GM21447 (cell line): ENCODE results near the gene GLRX3.

Experiments
- ATAC-seq: cut with Tn5 transposase; IDR thresholded peaks from one replicate; pipeline ENCODE4 v1.9.1; 2021; ENCODE audit not compliant: unreplicated experiment

The GLRX3 gene

DNA sequence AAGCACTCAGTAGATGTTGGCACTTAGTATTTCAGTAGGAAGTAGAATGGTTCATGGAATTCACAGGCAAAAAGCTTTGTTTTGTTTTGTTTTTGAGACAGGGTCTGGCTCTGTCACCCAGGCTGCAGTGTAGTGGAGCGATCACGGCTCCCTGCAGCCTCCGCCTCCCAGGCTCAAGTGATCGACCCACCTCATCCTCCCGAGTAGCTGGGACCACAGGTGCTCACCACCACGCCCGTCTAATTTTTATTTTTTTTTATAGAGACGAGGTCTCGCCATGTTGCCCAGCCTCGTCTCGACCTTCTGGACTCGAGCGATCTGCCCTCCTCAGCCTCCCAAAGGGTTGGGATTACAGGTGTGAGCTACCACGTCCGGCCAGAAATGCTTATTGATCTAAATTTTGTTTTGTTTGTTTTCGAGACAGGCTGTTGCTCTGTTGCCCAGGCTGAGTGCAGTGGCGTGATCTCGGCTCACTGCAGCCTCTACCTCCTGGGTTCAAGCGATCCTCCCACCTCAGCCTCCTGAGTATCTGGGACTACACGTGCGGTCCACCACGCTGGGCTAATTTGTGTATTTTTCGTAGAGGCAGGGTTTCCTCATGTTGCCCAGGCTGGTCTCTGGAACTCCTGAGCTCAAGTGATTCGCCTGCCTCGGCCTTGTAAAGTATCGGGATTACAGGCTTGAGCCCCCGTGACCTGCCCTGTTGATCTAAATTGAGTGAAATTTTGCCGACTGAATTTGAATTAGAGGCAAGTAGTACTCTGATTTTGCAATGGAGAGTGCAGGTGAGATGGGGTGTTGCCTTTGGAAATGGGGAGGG, 1.7 kb downstream of the GLRX3 start:
- ATAC-seq: no peak

DNA sequence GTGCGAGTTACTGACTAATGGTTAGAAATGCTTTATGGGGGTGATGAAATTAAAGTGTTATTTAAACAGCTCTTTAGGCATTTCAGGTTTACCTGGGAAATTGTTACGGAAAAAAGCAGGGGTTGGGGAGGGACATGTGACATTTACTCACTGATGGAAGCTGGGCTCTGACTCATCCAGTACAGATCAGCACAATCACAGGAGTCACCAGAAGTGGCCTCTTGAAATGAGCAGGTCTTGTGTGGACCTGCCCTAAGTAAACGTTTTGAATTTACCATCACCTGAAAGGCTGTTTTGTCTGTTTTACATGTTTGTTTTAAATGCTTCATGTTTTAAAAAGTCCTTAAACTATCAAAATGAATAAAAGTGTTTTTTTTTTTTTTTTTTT, 2.3 kb downstream of the GLRX3 start:
- ATAC-seq: no peak

DNA sequence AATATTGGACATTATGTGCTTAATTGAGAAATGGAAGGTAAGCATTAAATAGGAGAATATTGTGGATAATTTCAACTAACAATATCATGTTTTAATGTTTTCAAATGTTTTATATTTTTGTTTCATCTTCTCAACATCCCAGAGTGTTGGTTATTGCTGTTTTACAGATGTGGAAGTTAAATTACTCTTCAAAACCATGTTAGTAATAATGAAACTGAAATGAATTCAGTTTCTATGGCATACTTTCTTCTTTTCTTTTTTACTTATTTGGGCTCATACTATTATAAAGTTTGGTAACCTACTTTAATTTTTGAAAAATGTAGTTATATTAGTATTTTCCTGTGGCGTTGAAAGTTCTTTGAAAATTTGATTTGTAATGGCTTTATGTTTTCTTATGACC, 4.2 kb downstream of the GLRX3 start:
- no peak for ATAC-seq

DNA sequence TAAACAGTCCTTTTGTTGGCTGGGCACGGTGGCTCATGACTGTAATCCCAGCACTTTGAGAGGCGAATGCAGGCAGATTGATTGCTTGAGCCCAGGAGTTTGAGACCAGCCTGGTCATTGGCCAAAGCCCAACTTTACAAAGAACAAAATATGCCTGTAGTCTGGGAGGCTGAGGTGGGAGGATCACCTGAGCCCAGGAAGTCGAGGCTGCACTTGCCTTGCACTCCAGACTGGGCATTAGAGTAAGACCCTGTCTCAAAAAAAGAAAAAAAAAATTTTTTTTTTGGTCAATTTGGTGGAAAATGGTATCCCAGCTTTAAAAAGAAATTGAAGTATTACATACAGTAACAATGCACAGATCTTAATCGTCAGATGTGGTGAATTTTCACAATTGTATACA, 4.8 kb downstream of the GLRX3 start:
- ATAC-seq: no peak

GRCh38 chr10:130141460-130141859, 5.3 kb downstream of the GLRX3 start:
- ATAC-seq: peak; percentile 25

DNA sequence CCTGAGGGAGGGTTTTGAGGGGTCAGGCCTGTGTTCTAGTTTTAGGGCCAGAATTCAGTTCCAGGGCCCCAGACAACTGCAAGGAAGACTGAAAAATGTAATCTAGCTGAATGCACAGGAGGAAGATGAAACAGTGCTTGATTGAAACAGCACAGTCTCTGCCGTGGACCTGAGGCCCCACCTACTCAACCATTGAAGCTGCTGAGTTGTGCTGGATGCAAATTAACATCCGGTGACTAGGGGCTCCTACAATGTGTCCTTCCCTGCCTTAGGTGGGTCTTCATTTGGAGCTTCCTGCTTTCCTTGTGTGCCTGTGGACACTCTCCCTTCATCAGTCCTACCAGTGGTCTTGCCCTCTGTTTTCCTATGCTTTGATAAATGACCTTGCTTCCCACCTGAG, 5.7 kb downstream of the GLRX3 start:
- ATAC-seq: peak; percentile 88

DNA sequence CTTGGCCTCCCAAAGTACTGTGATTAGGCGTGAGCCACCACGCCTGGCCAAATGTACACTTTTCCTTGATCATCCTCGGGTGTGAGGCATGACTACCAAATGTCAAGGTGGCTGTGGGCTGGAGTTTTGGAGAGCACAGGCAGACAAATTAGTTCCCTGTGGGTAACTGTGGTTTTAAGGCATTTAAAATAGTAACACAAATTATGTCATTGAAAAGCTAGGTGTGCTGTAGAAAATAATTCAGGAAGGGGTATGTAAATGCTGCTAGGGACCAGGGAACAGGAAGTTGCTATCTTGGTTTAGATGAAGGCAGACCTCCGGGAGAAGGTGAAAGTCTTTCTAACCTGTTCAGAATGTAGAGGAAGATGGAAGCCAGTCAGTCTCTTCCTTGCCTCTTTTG, 9.9 kb downstream of the GLRX3 start:
- no peak for ATAC-seq

DNA sequence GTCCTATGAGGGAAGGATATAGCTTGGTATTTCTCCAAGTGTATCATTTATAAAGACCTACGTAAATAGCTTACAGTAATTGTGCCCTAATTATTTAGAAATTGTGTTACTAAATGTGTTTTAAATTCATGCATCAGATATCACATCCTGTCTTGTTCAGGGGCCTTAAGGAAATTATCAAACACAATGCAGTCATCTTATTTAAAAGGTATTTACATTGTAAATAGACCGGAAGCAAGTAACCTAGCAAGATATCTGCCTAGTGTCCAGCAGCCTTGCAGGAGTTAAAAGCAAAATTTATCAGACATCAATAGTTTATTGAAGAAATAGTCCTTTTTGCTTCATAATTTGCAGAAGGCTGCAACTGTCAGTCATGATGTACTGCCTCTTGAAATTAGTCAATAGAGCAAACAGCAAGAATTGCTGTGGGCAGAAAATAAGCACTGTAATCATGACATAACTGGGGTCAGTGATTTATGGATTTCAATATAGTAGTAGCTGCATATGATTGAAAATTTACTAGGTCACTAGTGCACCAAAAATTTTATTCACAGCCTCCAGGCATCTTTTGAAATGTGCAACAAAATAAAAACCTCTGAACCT, 23.1 kb downstream of the GLRX3 start:
- no peak for ATAC-seq

DNA sequence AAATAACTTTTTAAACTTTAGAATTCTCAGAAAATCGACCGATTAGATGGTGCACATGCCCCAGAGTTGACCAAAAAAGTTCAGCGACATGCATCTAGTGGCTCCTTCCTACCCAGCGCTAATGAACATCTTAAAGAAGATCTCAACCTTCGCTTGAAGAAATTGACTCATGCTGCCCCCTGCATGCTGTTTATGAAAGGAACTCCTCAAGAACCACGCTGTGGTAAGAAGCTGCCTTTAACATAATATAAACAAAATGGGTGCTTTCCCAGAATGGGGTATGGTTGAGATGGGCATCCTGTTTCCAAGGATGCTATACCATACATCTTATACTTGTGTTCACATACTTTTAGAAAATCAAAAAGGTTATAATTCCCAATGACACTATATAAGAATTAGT, 24.6 kb downstream of the GLRX3 start:
- peak; percentile 70 for ATAC-seq

- no peak for ATAC-seq
Measured at GRCh38 chr10:130161331-130161730, 25.1 kb downstream of the GLRX3 start.

DNA sequence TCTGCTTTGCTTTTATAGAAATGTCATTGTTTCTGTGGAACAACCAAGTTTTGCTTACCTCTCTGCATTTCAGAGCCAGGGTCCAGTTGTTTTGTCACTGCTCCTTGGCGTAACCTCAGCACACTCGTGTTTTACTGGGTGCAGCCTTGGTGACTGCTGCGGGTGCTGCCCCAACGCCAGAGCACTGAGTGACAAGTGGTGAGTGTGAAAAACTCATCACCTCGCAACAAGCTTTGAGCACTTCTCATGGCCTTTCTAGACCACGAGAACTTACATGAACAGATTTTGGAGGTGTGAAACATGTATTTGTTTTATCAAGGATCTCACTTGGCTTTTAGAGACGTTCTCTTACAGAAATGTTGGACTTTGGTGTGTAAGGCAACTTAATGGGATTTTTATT, 31.0 kb downstream of the GLRX3 start:
- no peak for ATAC-seq

GRCh38 chr10:130167707-130168106, 31.5 kb downstream of the GLRX3 start:
- ATAC-seq: no peak

DNA sequence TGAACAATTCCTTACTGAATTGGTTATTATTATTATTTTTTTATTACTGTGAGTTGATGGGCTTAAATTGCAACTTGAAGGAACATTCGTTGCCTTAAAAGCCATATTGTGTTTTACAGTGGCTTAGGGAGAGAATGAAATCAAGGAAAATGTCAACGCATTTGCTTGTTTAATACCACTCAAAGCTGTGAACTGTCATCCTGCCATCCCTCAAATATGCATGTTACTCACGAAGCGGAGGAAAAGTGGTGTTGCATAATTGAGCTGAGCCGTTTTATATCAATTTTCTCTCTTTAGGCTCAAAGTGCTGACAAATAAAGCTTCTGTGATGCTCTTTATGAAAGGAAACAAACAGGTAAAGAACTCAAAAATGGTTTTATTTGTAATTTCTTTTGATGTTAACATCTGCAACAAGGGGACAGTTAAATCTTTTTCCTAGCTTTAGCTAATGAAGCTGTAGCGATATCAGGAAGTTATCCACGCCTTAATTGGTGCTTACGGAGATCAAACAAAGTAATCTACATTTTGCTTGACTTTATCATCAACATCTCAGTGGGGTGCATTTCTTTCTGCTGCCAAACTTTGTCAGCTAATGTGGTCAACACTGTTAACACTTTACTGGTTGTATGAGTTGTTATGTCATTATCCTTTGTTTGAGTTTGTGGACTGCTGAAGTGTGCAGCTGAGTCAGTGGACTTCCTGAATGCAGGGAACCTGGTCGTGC, 33.1 kb downstream of the GLRX3 start:
- ATAC-seq: no peak

- peak; percentile 74 for ATAC-seq
Measured at GRCh38 chr10:130171196-130171595, 35.0 kb downstream of the GLRX3 start.

- ATAC-seq: no peak
Measured at GRCh38 chr10:130174328-130174727, 38.1 kb downstream of the GLRX3 start.

- no peak for ATAC-seq
Measured at GRCh38 chr10:130175074-130175473, 38.9 kb downstream of the GLRX3 start.

GRCh38 chr10:130177250-130177649, 41.1 kb downstream of the GLRX3 start:
- no peak for ATAC-seq

DNA sequence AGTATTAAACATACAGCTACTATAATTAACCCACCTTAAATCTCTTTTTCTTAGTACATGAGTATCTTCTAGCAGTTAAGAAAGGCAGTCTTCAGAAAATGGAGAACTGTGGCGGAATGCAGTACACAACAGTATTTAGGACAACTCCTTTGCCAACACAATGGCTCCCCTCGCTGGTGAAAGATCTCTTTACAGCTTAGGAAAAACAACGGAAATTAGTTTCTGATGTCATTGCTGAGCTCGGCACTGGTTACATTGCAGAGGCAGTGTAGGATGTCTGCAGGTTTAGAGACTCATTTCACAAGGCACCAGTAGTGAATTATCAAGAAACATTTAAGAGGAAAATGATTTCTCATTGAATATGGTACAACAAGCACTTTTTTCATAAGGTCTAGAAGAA, 43.4 kb downstream of the GLRX3 start:
- ATAC-seq: no peak

DNA sequence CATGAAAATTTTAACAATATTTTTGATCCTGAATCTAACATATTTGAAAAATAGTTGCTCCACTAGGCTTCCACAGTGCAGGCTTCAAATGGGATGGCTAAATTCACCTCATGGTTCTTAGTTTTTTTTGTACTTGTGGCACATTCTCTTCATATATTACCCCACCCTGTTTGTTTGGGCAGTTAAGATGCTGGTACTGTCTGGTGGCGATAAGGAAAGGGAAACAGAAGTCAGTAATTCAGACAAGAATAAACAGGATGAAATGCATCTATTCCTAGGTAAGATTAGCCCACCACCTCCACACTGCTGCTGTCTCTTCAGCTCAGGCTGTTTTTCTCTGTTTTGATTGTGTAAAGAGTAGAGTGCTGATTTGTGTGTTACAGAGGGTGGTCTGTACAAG, 44.2 kb downstream of the GLRX3 start:
- ATAC-seq: no peak

GRCh38 chr10:130181858-130182257, 45.7 kb downstream of the GLRX3 start:
- ATAC-seq: no peak

- no peak for ATAC-seq
Measured at GRCh38 chr10:130185591-130185990, 49.4 kb downstream of the GLRX3 start.
